Ureter (tissue), 1 donor: Measurements from ENCODE around the gene SLC12A7. TPM values are rescaled to one million over a fixed set of nuclear protein-coding genes. Genes with fewer than 3 reads are reported as not detected.

Experiments used
- DNase-seq: peaks from one replicate; pipeline ENCODE4 v3.0.0-alpha.2; 2020; ENCODE audit warnings: low spot score
- total RNA-seq: library from RNA; stranded (reverse); gene quantifications from one replicate; pipeline ENCODE4 v1.2.4, GENCODE V29; 2023
- donor health status: DM: yes; HTN: yes; CAD: no.

Gene SLC12A7
- total RNA-seq, 1 donor from 2014 or later: 77.0 TPM

DNA sequence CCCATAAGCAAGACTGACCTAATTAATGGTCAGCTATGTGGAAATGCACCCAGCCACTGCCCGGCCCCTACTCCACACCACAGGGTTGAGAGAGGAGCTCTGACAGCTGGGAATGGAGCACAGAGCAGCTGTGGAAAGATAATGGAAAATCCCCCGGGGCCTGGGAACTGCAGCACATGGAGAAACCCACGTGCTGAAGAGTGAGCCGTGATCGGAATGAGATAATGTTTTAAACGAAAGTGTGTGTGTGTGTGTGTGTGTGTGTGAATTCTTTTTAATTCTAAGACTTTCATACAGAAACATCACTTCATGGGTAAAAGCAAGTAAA, 13.1 kb upstream of the SLC12A7 start:
- no peak for DNase-seq

DNA sequence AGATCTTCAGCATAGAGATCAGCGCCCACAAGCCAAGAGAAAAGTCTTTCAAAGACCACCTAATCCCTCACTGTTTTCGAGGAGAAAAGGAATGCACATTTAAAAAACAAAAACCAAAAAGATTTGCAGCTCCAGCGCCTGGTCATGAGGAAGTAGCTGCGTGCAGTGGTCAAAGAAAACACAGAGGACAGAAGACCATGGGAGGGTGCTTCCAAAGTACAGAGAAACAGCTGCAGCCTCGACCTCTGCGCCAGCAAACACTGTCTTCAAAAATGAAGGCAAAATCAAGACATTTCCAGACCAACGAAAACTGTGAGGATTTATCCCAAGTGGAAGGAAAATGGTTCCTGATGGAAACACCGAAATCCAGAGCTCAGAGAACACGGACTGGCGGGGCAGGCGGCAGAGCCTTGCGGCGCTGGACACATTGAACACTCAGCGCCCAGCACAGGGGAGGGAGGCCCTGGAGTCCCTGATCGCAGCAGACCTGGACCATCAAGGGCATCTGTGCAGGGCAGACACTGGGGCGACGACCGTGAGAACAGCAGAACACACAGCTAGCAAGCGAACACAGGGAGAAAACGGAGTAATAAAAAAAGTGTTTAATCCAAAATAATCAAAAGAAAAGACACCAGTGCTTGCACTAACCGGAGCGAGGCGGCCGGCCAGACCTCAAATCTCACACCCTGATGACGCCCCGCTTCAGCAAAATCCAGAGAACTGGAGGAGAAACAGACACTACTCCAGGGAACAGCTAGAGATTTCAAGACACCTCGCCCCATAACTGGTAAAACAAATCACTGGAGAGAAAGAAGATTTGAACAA, 12.6 kb upstream of the SLC12A7 start:
- no peak for DNase-seq

- DNase-seq: no peak
Measured at GRCh38 chr5:1123418-1124147, 11.7 kb upstream of the SLC12A7 start.

DNA sequence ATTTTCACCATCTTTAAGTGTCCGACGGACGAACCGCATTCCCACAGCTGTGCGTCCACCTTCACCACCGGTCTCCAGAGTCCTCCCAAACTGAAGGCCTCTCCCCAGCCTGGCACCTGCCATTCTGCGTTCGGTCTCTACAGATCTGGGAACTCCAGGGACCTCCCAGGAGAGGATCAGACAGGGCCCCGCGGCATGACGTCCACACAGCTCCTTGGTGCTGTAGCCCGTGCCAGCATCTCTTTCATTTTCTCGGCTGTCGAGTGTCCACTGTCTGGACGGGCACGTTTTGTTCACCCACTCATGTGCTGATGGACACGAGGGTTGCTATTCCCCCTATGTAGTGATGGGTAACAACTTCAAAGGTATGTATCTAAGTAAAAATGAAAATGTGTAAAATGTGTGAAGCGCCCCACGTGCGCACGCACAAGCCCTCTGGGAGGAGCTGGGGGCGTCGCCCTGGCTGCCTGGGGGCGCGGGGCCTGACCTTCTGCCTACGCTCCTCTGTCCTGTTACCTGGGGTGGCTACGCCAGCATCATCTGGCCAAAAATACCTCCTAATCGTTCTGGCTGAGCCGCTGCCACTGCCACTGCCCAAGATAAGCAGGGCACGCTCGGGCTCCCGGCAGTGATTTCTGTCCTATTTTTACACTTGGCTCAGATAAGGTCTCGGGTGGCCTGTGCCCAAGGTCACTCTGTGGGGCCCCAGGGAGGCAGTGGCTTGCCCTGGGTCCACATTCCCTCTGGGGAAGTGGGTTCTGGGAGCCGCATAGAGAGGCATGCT, 10.8 kb upstream of the SLC12A7 start:
- DNase-seq: no peak

DNA sequence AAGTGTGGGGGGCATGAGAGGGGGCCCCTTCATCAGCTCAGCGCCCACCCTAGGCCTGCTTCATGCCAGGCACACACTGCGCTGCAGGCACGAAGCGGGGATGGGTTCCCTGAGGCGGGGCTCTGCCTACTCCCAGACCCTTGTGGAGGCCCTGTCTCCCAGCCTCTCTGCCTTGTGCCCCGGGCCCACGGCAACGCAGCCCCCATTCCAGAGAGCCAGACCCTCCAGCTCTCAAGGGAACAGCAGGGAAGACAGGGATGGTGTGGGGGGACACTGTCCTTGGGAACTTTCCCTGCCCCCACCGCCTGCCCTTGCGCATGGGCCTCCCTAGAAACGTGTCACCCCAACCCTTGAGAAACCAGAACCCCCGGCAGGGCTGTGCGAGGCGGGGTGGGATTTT, 10.0 kb upstream of the SLC12A7 start:
- DNase-seq: no peak

- no peak for DNase-seq
Measured at GRCh38 chr5:1121044-1121443, 9.2 kb upstream of the SLC12A7 start.

DNA sequence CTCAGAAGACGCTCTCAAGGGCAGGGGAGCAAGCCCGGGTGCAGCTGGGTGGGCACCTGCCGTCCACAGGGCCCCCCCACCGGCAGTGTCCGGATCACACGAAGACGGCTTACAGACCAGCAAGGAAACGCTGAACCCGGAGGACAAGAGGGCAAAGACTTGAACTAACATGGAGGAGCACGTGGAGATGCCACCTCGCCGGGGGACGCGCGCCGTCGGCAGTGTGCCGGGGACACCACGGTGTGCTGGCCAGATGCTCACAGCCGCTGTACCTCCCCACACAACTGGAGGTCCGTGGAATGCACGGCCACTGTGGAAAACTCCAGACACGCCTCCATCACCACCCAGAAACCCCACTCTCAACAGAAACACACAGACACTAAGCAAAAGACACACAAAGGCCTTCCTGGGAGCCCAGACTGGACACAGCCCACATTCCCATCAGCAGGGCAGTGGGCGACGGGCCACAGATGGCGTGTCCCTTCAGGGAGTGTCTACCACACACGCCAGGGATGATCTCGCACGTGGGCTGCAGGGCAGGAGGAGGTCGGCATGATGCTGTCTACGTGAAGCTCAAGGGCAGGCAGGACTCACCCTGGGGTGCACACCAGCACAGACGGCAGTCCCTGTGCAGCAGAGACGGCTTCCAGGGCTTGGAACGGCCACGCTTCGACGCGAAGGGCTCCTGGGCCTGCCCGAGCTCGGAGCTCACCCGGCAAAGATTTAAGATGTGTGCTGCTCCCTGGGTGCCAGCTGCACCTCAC, 8.6 kb upstream of the SLC12A7 start:
- no peak for DNase-seq

DNA sequence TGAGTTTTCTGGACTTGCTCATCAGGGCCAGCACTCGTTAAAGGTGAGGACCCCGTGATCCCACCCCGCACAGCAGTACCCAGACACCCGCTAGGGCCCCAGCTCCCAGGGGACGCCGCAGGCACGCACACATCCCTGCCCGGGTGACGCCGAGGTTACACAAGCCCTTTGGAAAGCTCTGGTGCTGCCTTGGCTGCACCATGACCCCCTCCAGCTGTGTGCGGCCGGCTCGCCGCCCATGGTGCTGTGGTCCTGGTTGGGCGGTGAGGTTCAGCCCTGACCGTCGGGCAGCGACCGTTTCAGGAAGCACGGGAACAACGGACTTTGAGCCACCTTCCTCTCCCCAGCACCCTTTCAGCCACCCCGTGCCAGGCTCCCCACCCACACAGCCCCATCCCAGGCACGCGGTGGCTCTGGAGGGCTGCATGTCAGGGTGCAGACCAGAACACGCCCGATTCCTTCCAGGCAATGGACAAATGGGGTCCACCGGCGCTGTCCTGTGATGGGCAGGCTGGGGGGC, 7.5 kb upstream of the SLC12A7 start:
- no peak for DNase-seq

- no peak for DNase-seq
Measured at GRCh38 chr5:1118738-1119137, 6.9 kb upstream of the SLC12A7 start.

DNA sequence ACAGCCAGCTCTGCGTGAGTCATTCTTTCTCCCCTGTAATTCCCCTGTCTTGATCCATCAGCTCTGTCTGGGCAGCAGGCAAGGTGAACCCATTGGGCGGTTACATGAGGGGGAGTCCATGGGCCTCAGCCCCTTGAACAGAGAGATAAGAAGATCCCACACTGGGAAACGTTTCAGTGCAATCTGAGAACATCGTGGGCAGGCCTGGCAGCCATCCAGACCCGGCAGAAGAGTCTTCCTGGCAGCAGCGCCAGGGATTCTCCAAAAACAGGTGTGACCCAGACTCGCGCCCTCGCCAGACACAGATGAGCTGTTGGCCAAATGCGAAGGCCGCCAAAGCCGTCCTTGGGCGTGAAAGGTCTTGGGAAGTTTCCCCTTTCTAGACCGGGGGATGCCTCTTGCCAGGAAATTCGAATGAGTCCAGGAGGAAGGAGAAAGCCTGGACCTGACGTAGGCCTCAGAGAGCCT, 6.4 kb upstream of the SLC12A7 start:
- DNase-seq: no peak

GRCh38 chr5:1116977-1117376, 5.1 kb upstream of the SLC12A7 start:
- no peak for DNase-seq

GRCh38 chr5:1116109-1116740, 4.4 kb upstream of the SLC12A7 start:
- no peak for DNase-seq

- DNase-seq: no peak
Measured at GRCh38 chr5:1115123-1115815, 3.4 kb upstream of the SLC12A7 start.

DNA sequence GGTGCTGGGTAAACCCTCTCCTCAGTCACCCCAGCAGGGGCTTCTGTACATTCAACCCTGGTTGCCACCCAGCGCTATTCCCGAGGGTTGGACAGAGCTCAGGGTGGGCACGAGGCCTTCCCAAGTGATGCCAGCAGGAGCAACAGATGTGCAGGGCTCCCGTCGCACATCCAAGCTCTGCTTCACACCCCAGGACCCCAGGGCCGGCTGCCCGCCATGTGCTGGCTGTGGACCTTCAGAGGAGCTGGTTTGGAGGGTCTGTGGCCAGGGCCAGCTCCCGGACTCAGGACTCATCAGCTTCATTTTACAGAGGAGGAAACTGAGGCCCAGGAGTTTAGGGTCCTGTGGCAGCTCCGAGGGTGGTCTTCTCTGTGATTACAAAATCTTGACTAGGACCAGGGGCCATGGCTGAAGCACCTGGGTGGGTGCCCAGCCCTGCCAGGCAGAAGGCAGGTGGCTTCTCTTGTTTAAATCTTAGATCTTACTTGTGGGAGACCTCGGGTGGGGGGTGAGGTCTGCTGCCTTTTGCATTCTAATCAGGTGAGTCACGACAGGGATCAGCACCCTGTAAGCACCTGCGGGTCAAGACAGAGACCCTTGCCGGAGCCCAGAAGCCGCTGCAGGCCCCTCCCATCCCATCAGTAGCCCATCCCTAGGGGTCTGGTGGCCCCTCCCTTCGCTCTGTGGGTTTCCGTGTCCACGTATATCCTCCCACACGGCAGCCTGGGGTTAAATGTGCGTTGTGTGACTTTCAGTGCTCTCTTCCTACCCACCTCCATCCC, 2.1 kb upstream of the SLC12A7 start:
- no peak for DNase-seq

GRCh38 chr5:1113332-1113690, 1.4 kb upstream of the SLC12A7 start:
- DNase-seq: no peak

GRCh38 chr5:1112596-1113331, 901 bp upstream of the SLC12A7 start:
- no peak for DNase-seq

- no peak for DNase-seq
Measured at GRCh38 chr5:1111241-1111726, 579 bp downstream of the SLC12A7 start.

- DNase-seq: no peak
Measured at GRCh38 chr5:1110307-1111240, 1.3 kb downstream of the SLC12A7 start.
